ENCODE measurements around the gene HHIPL1.

HHIPL1 gene

DNA sequence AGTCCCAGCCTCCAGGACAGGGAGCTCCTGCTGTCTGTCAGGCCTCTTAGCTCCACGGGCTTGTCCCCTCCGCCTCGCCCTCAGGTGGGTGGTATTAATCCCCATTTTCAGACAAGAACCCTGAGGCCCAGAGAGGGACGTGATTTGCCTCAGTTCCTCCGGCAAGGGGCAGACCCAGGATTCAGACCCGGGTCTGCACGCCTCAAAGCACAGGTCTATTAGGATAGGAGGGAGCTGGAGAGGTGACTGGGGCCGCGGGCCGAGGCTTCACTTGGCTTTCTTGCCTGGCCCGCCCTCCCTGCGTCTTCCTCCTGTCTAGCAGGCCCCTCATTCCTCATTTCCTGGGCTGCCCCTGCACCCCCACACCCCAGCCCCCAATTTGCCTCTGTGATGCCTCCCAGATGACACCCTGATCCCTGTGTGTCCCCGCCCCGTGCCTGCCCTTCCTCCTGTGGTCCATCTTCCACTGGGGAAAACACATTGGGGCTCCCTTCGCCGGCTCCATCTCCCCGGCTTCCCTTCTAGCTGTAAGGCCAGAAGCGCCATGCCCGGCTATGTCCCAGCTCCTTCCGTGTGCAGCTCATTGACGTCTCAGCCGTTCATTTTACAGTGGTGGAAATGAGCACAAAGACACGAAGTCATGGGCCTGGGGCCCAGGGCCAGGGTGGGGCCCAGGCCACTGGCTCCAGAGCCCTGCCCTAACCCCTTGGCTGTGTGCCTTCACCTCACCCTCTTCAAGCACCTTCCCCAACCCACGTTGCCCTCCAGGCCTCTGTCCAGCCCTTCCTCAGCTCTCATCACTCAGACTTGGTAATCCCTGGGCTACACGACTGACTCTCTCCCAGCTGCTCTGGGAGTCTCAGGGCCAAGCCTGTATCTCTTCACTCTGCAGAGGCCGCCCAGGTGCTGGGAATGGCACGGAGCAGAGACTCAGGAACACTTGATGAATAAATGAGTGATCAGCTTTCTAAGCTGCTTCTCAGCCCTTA, 23.7 kb downstream of the HHIPL1 start:
- no peak overlapping the region for H3K9ac ChIP-seq (ENCODE audit: low read depth, low read length, poor library complexity, severe bottlenecking)
- H3K9me2 ChIP-seq (replicated peaks; ENCODE audit: low read depth, low read length), result no peaks in the 10 kb centered on the region
- H3K4me3 ChIP-seq (ENCODE audit: low read length, poor library complexity, severe bottlenecking), result no peak overlapping the region
- TF ChIP-seq, protein P1, sequence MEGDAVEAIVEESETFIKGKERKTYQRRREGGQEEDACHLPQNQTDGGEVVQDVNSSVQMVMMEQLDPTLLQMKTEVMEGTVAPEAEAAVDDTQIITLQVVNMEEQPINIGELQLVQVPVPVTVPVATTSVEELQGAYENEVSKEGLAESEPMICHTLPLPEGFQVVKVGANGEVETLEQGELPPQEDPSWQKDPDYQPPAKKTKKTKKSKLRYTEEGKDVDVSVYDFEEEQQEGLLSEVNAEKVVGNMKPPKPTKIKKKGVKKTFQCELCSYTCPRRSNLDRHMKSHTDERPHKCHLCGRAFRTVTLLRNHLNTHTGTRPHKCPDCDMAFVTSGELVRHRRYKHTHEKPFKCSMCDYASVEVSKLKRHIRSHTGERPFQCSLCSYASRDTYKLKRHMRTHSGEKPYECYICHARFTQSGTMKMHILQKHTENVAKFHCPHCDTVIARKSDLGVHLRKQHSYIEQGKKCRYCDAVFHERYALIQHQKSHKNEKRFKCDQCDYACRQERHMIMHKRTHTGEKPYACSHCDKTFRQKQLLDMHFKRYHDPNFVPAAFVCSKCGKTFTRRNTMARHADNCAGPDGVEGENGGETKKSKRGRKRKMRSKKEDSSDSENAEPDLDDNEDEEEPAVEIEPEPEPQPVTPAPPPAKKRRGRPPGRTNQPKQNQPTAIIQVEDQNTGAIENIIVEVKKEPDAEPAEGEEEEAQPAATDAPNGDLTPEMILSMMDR (conservative IDR thresholded peaks at IDR 0.05; ENCODE audit: low read length), result no peak
- no peak for TF ChIP-seq EZH2phosphoT487 (IDR thresholded peaks at IDR 0.05; ENCODE audit: borderline replicate concordance)
- H3K79me2 ChIP-seq (ENCODE audit: insufficient read depth, low read length), result no peaks in the 10 kb centered on the region
- no peak overlapping the region for H3K4me2 ChIP-seq (ENCODE audit: low read depth, low read length, poor library complexity, severe bottlenecking)
- no peaks in the 10 kb centered on the region for H3K9me3 ChIP-seq (ENCODE audit: insufficient read depth, low read depth, low read length)
- no peaks in the 10 kb centered on the region for H3F3A ChIP-seq (ENCODE audit: low read depth)
- H4K20me1 ChIP-seq (ENCODE audit: insufficient read depth, low read length, poor library complexity, severe bottlenecking), result no peaks in the 10 kb centered on the region
- no peaks in the 10 kb centered on the region for H3K4me1 ChIP-seq (ENCODE audit: insufficient read depth, low read length, poor library complexity, severe bottlenecking)
- no peaks in the 10 kb centered on the region for H3K27me3 ChIP-seq (ENCODE audit: insufficient read depth, low read length, poor library complexity, severe bottlenecking)
- H3K36me3 ChIP-seq (ENCODE audit: insufficient read depth, low read length), result no peaks in the 10 kb centered on the region
- no peak overlapping the region for H2AFZ ChIP-seq (ENCODE audit: low read length)

DNA sequence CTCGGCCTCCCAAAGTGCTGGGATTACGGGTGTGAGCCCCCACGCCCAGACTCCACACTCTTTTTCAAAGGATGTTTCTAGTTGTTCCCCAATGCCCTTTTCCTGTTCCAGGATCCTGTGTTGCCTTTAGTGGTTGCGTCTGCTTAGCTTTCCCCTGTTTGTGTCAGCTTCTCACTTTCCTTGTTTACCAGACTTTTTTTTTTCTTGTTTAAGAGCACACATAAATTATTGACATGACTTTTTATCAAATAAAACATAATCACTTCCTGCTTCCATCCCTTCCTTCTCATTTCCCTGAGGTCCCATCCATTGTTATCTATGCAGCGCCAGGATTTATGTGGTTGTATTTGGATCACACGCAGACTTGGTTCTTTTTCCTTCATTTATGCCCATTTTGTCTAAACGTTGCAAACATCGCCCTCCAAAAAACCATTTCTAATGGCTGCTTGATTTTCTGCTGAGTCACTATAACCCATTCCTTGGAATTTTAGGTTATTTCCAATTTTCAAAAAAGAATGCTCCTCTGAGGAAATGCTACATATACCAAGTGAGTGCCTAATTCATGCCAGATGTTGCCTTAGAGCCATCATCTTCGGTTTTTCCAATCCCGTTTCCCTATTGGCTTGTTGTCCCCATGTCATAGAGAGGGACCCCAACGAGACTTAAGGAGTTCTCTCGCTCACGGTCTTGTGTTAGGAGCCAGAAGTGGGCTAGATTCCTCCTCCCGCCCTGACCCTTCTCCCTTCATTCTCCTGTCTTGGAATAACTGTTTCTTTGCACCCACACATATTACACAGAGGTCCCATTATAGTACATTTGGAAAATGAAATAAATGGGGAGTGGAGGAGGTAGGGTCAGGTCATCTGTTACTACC, 25.7 kb downstream of the HHIPL1 start:
- Histone ChIP-seq H3K79me2 (ENCODE audit: insufficient read depth, low read length) (no peaks in the 10 kb centered on the region), H2AFZ (ENCODE audit: low read length) (no peak overlapping the region), H3K4me3 (ENCODE audit: low read length, poor library complexity, severe bottlenecking) (no peak overlapping the region), H3K9me3 (ENCODE audit: insufficient read depth, low read depth, low read length) (no peaks in the 10 kb centered on the region), H3K9ac (ENCODE audit: low read depth, low read length, poor library complexity, severe bottlenecking) (no peak overlapping the region), H3K27me3 (ENCODE audit: insufficient read depth, low read length, poor library complexity, severe bottlenecking) (no peaks in the 10 kb centered on the region), H3K4me1 (ENCODE audit: insufficient read depth, low read length, poor library complexity, severe bottlenecking) (no peaks in the 10 kb centered on the region), H3K9me2 (replicated peaks; ENCODE audit: low read depth, low read length) (no peaks in the 10 kb centered on the region), H3K4me2 (ENCODE audit: low read depth, low read length, poor library complexity, severe bottlenecking) (no peak overlapping the region), H3K36me3 (ENCODE audit: insufficient read depth, low read length) (no peaks in the 10 kb centered on the region), H3F3A (ENCODE audit: low read depth) (no peaks in the 10 kb centered on the region), H4K20me1 (ENCODE audit: insufficient read depth, low read length, poor library complexity, severe bottlenecking) (no peaks in the 10 kb centered on the region)
- TF ChIP-seq, protein P1 (conservative IDR thresholded peaks at IDR 0.05; ENCODE audit: low read length), result no peak
- no peak for TF ChIP-seq EZH2phosphoT487 (IDR thresholded peaks at IDR 0.05; ENCODE audit: borderline replicate concordance)

DNA sequence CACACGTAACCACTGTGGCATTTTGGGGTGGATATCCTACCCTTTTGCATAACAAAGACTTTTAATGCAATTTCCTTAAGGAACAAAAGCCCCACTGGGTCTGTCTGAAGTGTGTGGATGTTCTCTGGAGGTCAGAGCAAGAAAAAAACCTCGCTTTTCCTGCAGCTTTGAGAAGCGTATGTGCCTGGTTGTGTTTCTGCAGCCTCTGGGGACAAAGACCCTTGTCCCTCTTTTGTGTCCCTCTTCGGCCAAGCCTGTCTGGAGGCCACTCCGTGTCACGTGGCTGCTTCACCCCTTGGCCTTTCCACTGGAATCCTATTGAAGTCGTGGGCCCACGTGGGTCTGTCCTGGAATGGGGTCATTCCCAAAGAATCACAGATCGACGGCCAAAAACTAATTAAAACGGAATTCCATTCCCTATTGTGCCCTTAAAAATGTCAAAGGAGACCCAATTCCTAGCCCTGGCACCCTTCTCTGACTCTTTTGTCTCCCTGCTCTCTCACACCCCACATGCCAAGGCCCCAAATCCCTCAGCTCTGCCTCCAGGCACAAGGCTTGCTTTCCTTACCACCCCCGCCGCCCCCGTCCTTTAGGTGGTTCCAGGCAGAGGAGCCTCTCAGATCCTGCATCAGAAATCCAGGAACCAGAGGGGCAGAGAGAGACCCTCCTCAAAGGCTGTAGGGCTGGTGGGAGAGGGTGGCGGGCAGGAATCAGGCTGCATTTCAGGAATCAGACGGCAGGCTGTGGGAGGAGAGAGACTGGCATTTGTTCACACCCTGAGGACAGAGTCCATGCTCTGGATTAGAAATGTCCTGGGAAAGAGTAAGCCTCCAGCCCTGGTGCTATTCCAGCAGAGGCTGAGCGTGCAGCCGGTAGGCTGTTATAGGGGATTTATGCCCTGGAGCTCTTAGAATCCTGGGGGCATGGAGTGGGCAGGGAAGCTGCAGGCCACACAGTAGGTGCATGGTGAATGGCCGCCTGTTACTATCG, 26.6 kb downstream of the HHIPL1 start:
- Histone ChIP-seq H3K79me2 (ENCODE audit: insufficient read depth, low read length) (no peaks in the 10 kb centered on the region), H3F3A (ENCODE audit: low read depth) (no peaks in the 10 kb centered on the region), H3K9ac (ENCODE audit: low read depth, low read length, poor library complexity, severe bottlenecking) (no peak overlapping the region), H2AFZ (ENCODE audit: low read length) (no peak overlapping the region), H3K9me3 (ENCODE audit: insufficient read depth, low read depth, low read length) (no peaks in the 10 kb centered on the region), H3K4me3 (ENCODE audit: low read length, poor library complexity, severe bottlenecking) (no peak overlapping the region), H3K4me2 (ENCODE audit: low read depth, low read length, poor library complexity, severe bottlenecking) (no peak overlapping the region), H3K4me1 (ENCODE audit: insufficient read depth, low read length, poor library complexity, severe bottlenecking) (no peaks in the 10 kb centered on the region), H3K36me3 (ENCODE audit: insufficient read depth, low read length) (no peaks in the 10 kb centered on the region), H3K9me2 (replicated peaks; ENCODE audit: low read depth, low read length) (no peaks in the 10 kb centered on the region), H4K20me1 (ENCODE audit: insufficient read depth, low read length, poor library complexity, severe bottlenecking) (no peaks in the 10 kb centered on the region), H3K27me3 (ENCODE audit: insufficient read depth, low read length, poor library complexity, severe bottlenecking) (no peaks in the 10 kb centered on the region)
- TF ChIP-seq, protein P1 (conservative IDR thresholded peaks at IDR 0.05; ENCODE audit: low read length), result no peak
- TF ChIP-seq EZH2phosphoT487 (IDR thresholded peaks at IDR 0.05; ENCODE audit: borderline replicate concordance), result no peak

Measured in Loucy (cell line).